Measurements from ENCODE around the gene ZNF469.

DNA sequence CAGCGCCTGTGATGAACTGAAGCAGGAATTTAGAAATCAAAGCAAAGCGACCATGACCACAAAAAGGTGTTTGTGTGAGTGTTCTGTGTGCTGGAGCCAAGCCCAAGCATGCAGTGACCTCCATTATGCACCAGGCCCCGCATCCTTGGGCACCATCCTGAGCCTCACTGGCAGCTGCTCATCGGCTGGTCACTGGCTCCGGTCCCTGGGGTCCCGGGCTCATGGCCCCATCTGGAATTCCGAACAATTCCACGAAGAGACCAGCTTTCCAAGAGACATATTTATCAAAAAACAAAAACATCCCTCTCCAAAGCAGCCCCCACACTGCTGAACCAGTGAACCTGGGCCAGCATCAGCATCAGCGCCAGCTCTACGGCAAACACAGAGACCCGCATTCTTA is 15.2 kb upstream of the ZNF469 start:
- TF ChIP-seq POLR2AphosphoS5 (IDR thresholded peaks at IDR 0.05; ENCODE audit: low read depth, low read length) (no peak), TAF1 (IDR thresholded peaks at IDR 0.05; ENCODE audit: borderline replicate concordance, low read depth, low read length) (no peak)

Data from GM12892 (cell line).